HS-27A (cell line): ENCODE results near the gene LRBA.
"Not testable (repeated sequence)": the region's sequence is repeated elsewhere in the genome, so short reads cannot be mapped to it uniquely, and the experiment has no call there.

ENCODE experiments used
- DNase-seq: peaks from one replicate; pipeline ENCODE4 v3.0.0-alpha.2; 2012; ENCODE audit warnings: low read depth, missing footprints

The LRBA gene

GRCh38 chr4:150973626-150974251 lies 41.3 kb downstream of the LRBA start:
- no peak for DNase-seq

- DNase-seq = no peak
Observed at GRCh38 chr4:150972592-150972991, 42.5 kb downstream of the LRBA start.

GRCh38 chr4:150971901-150972300 lies 43.2 kb downstream of the LRBA start:
- DNase-seq = no peak

GRCh38 chr4:150970685-150971151 lies 44.4 kb downstream of the LRBA start:
- DNase-seq = no peak

GRCh38 chr4:150964754-150965153 lies 50.3 kb downstream of the LRBA start:
- DNase-seq = no peak

- not testable (repeated sequence) for DNase-seq
Observed at GRCh38 chr4:150963602-150964345, 51.3 kb downstream of the LRBA start.

- no peak for DNase-seq
Observed at GRCh38 chr4:150962245-150962644, 52.8 kb downstream of the LRBA start.

- DNase-seq = no peak
Observed at GRCh38 chr4:150961566-150961965, 53.5 kb downstream of the LRBA start.

GRCh38 chr4:150960818-150961217 lies 54.3 kb downstream of the LRBA start:
- peak; percentile 11 for DNase-seq

GRCh38 chr4:150960079-150960478 lies 55.0 kb downstream of the LRBA start:
- DNase-seq = peak; percentile 4

GRCh38 chr4:150957981-150958380 lies 57.1 kb downstream of the LRBA start:
- not testable (repeated sequence) for DNase-seq

GRCh38 chr4:150957095-150957494 lies 58.0 kb downstream of the LRBA start:
- not testable (repeated sequence) for DNase-seq

- DNase-seq = not testable (repeated sequence)
Observed at GRCh38 chr4:150953916-150954315, 61.2 kb downstream of the LRBA start.

- no peak for DNase-seq
Observed at GRCh38 chr4:150952167-150952845, 62.8 kb downstream of the LRBA start.

- no peak for DNase-seq
Observed at GRCh38 chr4:150950657-150951288, 64.3 kb downstream of the LRBA start.

- no peak for DNase-seq
Observed at GRCh38 chr4:150949943-150950342, 65.1 kb downstream of the LRBA start.

- no peak for DNase-seq
Observed at GRCh38 chr4:150949342-150949741, 65.7 kb downstream of the LRBA start.

GRCh38 chr4:150948710-150949109 lies 66.4 kb downstream of the LRBA start:
- no peak for DNase-seq

GRCh38 chr4:150948074-150948473 lies 67.0 kb downstream of the LRBA start:
- no peak for DNase-seq

- DNase-seq = no peak
Observed at GRCh38 chr4:150944660-150945059, 70.4 kb downstream of the LRBA start.

- DNase-seq = no peak
Observed at GRCh38 chr4:150943818-150944217, 71.3 kb downstream of the LRBA start.

- DNase-seq = no peak
Observed at GRCh38 chr4:150943126-150943525, 72.0 kb downstream of the LRBA start.

GRCh38 chr4:150942539-150942938 lies 72.5 kb downstream of the LRBA start:
- no peak for DNase-seq
